Tibial nerve (tissue), 4 donors: Measurements from ENCODE around the gene CENPP.

Experiments
- CTCF ChIP-seq, 5 experiments: fragments of 200-600 bp in 3 of 5; fragments of 450-650 bp in 2 of 5; sonication (generic) in 3 of 5; IDR thresholded peaks; one replicate each; pipeline ENCODE4 v1.5.1; 2016 to 2019; ENCODE audit warnings: antibody characterized with exemption in 5 of 5, mild to moderate bottlenecking in 3 of 5, moderate library complexity in 2 of 5
- EP300 ChIP-seq, 2 donors: sonication (generic); formaldehyde crosslinking; IDR thresholded peaks; one replicate each; pipeline ENCODE4 v1.6.1; 2017; ENCODE audit warnings: antibody characterized with exemption in 2 of 2, mild to moderate bottlenecking in 1 of 2

- TF ChIP-seq CTCF (IDR thresholded peaks at IDR 0.05) (no peak), EP300 (IDR thresholded peaks at IDR 0.05) (no peak)
Measured at GRCh38 chr9:92496396-92497176, 170.8 kb downstream of the CENPP start.
